Astrocyte (in vitro differentiated cells and primary cell): ENCODE data around the gene EDDM13.

ENCODE experiments used
- CTCF ChIP-seq: IDR thresholded peaks from 2 replicates; pipeline ENCODE4 v1.5.1; 2011; ENCODE audit warnings: low read depth, mild to moderate bottlenecking, inconsistent platforms, low read length, moderate library complexity; ENCODE audit not compliant: insufficient read depth
- EZH2 ChIP-seq: IDR thresholded peaks from 2 replicates; pipeline ENCODE4 v1.6.1; 2012; ENCODE audit warnings: mild to moderate bottlenecking, low read length, inconsistent platforms; ENCODE audit not compliant: insufficient read depth

- no peak for TF ChIP-seq CTCF
- no peak for TF ChIP-seq EZH2
Observed at GRCh38 chr19:56316728-56317127, 44.2 kb downstream of the EDDM13 start.
